CMK (cell line): ENCODE results near the gene RXFP3.
"Not testable (repeated sequence)": the region's sequence is repeated elsewhere in the genome, so short reads cannot be mapped to it uniquely, and the experiment has no call there.

Source experiments
- DNase-seq: peaks from one replicate; pipeline ENCODE4 v3.0.0-alpha.2; 2010; ENCODE audit warnings: low read depth

The RXFP3 gene

GRCh38 chr5:33936381-33937016 lies at the start of gene RXFP3:
RXFP3 (plus strand) TSS chr5:33936386; CDS start chr5:33936741, 355 bp downstream.
- no peak for DNase-seq

GRCh38 chr5:33887268-33887667 lies 48.9 kb upstream of the RXFP3 start:
- no peak for DNase-seq

GRCh38 chr5:33888587-33888986 lies 47.6 kb upstream of the RXFP3 start:
- no peak for DNase-seq

- DNase-seq: no peak
Measured at GRCh38 chr5:33890131-33891032, 45.8 kb upstream of the RXFP3 start.

- no peak for DNase-seq
Measured at GRCh38 chr5:33891446-33891787, 44.8 kb upstream of the RXFP3 start.

- DNase-seq: no peak
Measured at GRCh38 chr5:33891788-33892619, 44.2 kb upstream of the RXFP3 start, which contains the start of gene ADAMTS12. ADAMTS12 (minus strand) TSS chr5:33891990; CDS start chr5:33891856, 134 bp downstream.

GRCh38 chr5:33892620-33893137 lies 43.5 kb upstream of the RXFP3 start:
- DNase-seq: no peak

- DNase-seq: no peak
Measured at GRCh38 chr5:33894566-33894965, 41.6 kb upstream of the RXFP3 start.

- DNase-seq: no peak
Measured at GRCh38 chr5:33901156-33901555, 35.0 kb upstream of the RXFP3 start.

GRCh38 chr5:33903118-33903517 lies 33.1 kb upstream of the RXFP3 start:
- no peak for DNase-seq

- no peak for DNase-seq
Measured at GRCh38 chr5:33905381-33905780, 30.8 kb upstream of the RXFP3 start.

GRCh38 chr5:33906248-33906647 lies 29.9 kb upstream of the RXFP3 start:
- DNase-seq: not testable (repeated sequence)

GRCh38 chr5:33914844-33915243 lies 21.3 kb upstream of the RXFP3 start:
- not testable (repeated sequence) for DNase-seq

- no peak for DNase-seq
Measured at GRCh38 chr5:33921002-33921401, 15.2 kb upstream of the RXFP3 start.

GRCh38 chr5:33925278-33925677 lies 10.9 kb upstream of the RXFP3 start:
- no peak for DNase-seq

- DNase-seq: no peak
Measured at GRCh38 chr5:33927685-33928084, 8.5 kb upstream of the RXFP3 start.

- no peak for DNase-seq
Measured at GRCh38 chr5:33928283-33928682, 7.9 kb upstream of the RXFP3 start.

- DNase-seq: no peak
Measured at GRCh38 chr5:33929925-33930690, 6.1 kb upstream of the RXFP3 start.

- no peak for DNase-seq
Measured at GRCh38 chr5:33931136-33931535, 5.0 kb upstream of the RXFP3 start.

- DNase-seq: no peak
Measured at GRCh38 chr5:33933723-33934169, 2.4 kb upstream of the RXFP3 start.

GRCh38 chr5:33934176-33934575 lies 2.0 kb upstream of the RXFP3 start:
- DNase-seq: no peak
